Measurements from ENCODE around the gene CAST.

DNA sequence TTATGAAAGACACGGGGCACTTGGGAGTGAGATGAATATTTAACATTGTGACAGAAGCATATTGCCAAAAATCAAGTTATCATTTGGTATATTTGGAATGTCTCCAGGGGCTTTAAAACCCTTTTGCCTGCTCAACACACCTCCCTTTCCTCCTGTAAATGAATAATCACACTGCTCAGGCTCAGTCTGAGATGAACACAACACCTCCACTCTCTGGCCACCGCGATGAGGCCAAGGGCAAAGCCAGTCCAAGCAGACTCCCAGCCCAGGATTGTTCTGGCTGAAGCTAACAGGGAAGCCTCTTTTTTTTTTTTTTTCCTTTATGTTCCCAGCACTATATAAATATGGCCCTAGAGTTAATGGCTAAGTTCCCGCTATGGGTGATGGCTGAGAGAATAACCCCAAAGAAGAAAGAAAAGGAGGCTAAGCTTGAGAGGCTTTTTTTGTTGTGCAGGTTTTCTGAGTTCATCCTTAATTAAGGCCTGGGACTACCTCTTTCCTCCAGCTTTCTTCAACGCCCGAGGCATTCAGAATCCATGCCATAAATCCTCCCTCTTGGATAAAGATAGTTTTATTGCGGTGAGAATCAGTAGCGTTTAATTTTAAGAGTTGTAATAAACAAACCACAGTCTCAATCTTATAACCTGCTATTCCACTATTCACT lies 156.1 kb downstream of the CAST start:
- TF ChIP-seq TAF1 (IDR thresholded peaks at IDR 0.05; ENCODE audit: borderline replicate concordance, insufficient read depth, low read length), result no peak
- TF ChIP-seq POLR2AphosphoS5 (IDR thresholded peaks at IDR 0.05; ENCODE audit: low read depth, low read length), result no peak
- TF ChIP-seq, protein P1, sequence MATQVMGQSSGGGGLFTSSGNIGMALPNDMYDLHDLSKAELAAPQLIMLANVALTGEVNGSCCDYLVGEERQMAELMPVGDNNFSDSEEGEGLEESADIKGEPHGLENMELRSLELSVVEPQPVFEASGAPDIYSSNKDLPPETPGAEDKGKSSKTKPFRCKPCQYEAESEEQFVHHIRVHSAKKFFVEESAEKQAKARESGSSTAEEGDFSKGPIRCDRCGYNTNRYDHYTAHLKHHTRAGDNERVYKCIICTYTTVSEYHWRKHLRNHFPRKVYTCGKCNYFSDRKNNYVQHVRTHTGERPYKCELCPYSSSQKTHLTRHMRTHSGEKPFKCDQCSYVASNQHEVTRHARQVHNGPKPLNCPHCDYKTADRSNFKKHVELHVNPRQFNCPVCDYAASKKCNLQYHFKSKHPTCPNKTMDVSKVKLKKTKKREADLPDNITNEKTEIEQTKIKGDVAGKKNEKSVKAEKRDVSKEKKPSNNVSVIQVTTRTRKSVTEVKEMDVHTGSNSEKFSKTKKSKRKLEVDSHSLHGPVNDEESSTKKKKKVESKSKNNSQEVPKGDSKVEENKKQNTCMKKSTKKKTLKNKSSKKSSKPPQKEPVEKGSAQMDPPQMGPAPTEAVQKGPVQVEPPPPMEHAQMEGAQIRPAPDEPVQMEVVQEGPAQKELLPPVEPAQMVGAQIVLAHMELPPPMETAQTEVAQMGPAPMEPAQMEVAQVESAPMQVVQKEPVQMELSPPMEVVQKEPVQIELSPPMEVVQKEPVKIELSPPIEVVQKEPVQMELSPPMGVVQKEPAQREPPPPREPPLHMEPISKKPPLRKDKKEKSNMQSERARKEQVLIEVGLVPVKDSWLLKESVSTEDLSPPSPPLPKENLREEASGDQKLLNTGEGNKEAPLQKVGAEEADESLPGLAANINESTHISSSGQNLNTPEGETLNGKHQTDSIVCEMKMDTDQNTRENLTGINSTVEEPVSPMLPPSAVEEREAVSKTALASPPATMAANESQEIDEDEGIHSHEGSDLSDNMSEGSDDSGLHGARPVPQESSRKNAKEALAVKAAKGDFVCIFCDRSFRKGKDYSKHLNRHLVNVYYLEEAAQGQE (IDR thresholded peaks at IDR 0.05; ENCODE audit: insufficient read depth in 1 of 2, low read depth in 2 of 2, low read length in 2 of 2), result no peak
- no peak for TF ChIP-seq FOXP2 (optimal IDR thresholded peaks at IDR 0.05; ENCODE audit: borderline replicate concordance, extremely low read depth, extremely low read length, insufficient read depth)

Data from PFSK-1 (cell line).